ENCODE measurements around the gene GOLGA6L10.

DNA sequence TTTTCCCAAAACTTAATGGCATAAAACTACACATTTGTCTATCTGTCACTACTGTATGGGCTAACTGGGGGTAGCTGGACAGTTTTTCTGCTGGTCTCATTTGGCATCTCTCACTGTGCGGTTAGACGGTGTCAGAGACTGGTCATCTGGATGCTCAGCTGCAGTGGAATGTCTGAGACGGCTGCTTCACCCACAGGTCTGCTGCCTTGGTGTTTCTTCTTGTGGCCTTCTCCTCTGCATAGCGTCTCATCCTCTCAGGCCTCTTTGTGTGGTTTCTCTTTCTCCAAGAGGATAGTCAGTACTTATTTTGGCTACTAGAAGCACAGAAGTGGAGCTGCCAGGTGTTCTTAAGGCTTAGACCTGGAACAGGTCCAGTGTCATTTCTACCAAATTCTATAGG, 44.4 kb upstream of the GOLGA6L10 start:
- TF ChIP-seq CTCF (IDR thresholded peaks at IDR 0.05) (no peak), POLR2A (IDR thresholded peaks at IDR 0.05; ENCODE audit: low read depth) (no peak), EP300 (IDR thresholded peaks at IDR 0.05) (no peak)

All from esophagus muscularis mucosa (tissue), 4 donors.